Type B pancreatic cell (in vitro differentiated cells): ENCODE measurements around the gene USF1. TPM values are rescaled to one million over a fixed set of nuclear protein-coding genes. Genes with fewer than 3 reads are reported as not detected.

Experiments used
- DNase-seq: peaks from one replicate; pipeline ENCODE4 v3.0.0; 2021; ENCODE audit warnings: mixed read lengths; ENCODE audit not compliant: unreplicated experiment; ENCODE audit errors: extremely low spot score
- H3K27ac Mint-ChIP-seq: 2 replicates; pipeline ENCODE4 v1.8.0; 2021; ENCODE audit warnings: mild to moderate bottlenecking, mixed read lengths
- H3K27me3 Mint-ChIP-seq: 2 replicates; pipeline ENCODE4 v1.8.0; 2021; ENCODE audit warnings: mixed read lengths
- H3K36me3 Mint-ChIP-seq: 2 replicates; pipeline ENCODE4 v1.8.0; 2021; ENCODE audit warnings: mixed read lengths
- H3K4me1 Mint-ChIP-seq: one replicate; pipeline ENCODE4 v1.8.0; 2021; ENCODE audit warnings: mixed read lengths; ENCODE audit not compliant: unreplicated experiment
- H3K4me3 Mint-ChIP-seq: 2 replicates; pipeline ENCODE4 v1.8.0; 2021; ENCODE audit warnings: mild to moderate bottlenecking, mixed read lengths
- H3K9me3 Mint-ChIP-seq: 2 replicates; pipeline ENCODE4 v1.8.0; 2021; ENCODE audit warnings: mixed read lengths
- total RNA-seq: library from RNA; stranded (reverse); gene quantifications from 2 replicates; pipeline ENCODE4 v1.2.1, GENCODE V29; 2021; ENCODE audit warnings: low replicate concordance
- TF ChIP-seq, protein P1 (sequence below): fragments of 200-600 bp; sonication (generic); conservative IDR thresholded peaks from 2 replicates; pipeline ENCODE4 v1.5.0; 2021; ENCODE audit warnings: antibody characterized with exemption, mild to moderate bottlenecking

The USF1 gene
- total RNA-seq, 1 donor from 2014 or later, result 79.1 TPM

DNA sequence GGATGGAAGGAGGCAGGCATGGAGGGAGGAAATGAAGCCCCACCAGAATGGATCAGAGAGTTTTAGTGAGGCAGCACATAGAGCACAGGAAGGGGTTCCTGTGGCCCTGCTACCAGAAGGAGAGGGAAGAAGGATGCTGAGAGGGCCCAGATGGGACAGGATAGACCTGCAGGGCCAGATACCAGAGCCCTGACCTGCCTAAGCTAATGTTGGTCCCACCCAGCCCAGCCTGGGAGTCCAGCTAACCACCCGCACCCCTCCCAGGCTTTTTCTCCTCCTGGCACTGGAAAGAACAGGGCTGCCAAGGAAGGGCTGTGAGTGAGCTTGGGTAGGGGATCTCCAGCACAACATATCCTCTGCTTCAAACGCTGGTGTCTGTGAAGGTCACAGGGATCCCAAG lies 36.7 kb upstream of the USF1 start:
- DNase-seq, result no peak
- Mint-ChIP-seq H3K27ac (peak overlapping the region; percentile 97), H3K9me3 (no peaks in the 10 kb centered on the region), H3K4me1 (peaks cover 25% of the 10 kb centered on the region), H3K4me3 (peak overlapping the region; percentile 88), H3K36me3 (peaks cover 15% of the 10 kb centered on the region), H3K27me3 (no peaks in the 10 kb centered on the region)
- TF ChIP-seq, protein P1, sequence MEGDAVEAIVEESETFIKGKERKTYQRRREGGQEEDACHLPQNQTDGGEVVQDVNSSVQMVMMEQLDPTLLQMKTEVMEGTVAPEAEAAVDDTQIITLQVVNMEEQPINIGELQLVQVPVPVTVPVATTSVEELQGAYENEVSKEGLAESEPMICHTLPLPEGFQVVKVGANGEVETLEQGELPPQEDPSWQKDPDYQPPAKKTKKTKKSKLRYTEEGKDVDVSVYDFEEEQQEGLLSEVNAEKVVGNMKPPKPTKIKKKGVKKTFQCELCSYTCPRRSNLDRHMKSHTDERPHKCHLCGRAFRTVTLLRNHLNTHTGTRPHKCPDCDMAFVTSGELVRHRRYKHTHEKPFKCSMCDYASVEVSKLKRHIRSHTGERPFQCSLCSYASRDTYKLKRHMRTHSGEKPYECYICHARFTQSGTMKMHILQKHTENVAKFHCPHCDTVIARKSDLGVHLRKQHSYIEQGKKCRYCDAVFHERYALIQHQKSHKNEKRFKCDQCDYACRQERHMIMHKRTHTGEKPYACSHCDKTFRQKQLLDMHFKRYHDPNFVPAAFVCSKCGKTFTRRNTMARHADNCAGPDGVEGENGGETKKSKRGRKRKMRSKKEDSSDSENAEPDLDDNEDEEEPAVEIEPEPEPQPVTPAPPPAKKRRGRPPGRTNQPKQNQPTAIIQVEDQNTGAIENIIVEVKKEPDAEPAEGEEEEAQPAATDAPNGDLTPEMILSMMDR, result no peak

DNA sequence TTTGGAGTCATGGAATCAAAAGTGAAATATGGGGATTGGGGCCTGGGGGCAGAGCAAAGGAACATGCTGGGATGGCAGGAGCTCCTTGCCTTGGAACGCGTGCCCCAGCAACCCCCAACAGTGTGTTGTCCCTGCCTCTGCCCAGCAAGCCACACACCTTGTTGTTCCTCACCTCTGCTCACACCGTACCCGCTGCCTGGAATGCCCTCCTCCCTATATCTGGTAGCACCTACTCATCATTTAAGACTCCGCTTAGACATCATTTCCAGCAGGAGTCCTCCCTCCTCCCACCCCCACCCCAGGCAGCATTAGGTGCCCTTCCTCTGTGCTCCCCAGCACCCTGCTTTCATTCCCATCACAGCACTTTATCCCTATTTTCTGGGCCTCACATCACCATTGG lies 35.7 kb upstream of the USF1 start:
- Mint-ChIP-seq H3K27ac (peak overlapping the region; percentile 97), H3K4me3 (peak overlapping the region; percentile 82), H3K9me3 (no peaks in the 10 kb centered on the region), H3K27me3 (no peaks in the 10 kb centered on the region), H3K36me3 (peaks cover 15% of the 10 kb centered on the region), H3K4me1 (peaks cover 25% of the 10 kb centered on the region)
- DNase-seq, result no peak
- TF ChIP-seq, protein P1, result no peak

DNA sequence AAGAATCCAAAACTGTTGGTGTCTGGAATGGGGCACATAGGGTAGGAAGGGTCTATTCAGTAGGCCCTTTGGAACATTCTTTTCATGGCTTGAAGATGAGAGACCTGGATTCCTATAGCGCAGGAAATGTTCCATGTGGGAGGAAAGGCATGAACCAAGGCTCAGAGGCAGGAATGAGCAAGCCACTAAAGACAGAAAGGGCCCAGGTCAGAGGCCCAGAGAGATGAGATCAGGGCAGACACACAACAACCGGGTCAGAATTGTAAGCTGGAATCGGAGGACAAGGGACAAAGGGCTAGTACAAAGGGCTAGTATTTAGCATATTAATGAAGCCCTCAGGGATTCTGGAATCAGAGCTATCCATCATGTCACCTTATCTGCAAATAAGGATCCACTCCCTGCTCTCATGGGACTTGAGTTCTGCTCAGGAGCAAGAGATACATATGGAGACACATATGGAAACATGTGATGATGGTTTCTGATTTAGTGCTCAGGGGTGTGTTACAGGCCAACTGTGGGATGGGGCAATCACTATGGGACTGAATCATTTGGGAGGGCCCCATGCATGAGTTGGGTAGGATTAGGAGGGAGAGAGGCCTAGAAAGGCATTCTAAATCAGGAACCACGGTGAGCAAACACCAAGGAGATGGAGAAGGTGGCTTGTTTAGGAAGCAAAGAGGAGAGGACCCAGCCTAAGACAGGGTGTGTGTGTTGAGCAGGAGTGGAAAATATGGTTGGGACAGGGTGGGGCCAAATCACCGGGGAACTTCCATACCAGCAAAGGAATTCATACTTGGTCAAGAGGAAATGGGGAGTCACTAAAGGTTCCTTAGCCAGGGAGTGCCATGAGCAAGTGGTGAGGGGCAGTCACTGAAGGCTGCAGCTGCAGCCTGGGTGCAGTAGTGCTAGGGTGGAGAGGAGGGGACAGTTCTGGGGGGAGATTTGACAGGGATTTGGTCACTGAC lies 34.9 kb upstream of the USF1 start:
- H3K27ac Mint-ChIP-seq, result peak overlapping the region; percentile 97
- no peaks in the 10 kb centered on the region for H3K27me3 Mint-ChIP-seq
- H3K4me3 Mint-ChIP-seq, result peak overlapping the region; percentile 82

DNA sequence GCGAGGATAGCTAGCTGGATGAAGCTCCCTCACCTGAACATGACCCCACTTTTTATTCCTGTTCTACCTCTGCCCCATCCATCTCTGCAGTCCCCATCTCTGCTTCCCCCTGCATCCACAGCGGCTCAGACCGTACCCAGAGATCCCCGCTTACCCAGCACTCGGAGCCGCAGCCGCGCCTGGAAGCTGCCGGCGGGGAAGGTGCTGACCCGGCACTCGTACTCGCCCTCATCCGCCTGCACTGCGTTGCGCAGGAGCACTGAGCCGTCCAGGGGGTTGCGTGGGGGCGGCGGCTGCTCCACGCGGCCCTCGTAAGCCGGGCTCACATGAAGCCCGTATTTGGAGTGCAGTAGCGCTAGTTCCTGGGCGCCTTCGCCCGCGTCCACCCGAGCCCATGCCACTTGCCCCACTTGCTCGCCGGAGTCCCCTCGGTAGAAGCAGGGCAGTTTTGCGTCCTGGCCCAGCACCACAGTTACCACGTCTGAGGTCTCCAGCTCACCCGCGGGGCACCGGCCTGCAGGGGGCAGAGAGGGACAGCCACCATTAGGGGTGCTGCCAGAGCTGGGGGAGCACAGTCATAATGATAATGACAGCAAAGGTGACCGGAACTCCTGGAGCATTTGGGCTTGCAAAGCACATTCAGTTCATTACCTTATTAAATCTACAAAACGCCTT lies 33.8 kb upstream of the USF1 start:
- no peaks in the 10 kb centered on the region for H3K27me3 Mint-ChIP-seq
- H3K4me3 Mint-ChIP-seq, result peak overlapping the region; percentile 50
- peak overlapping the region; percentile 97 for H3K27ac Mint-ChIP-seq

More for the DNA sequence above, 34.9 kb upstream of the USF1 start:
- peaks cover 25% of the 10 kb centered on the region for H3K4me1 Mint-ChIP-seq
- H3K9me3 Mint-ChIP-seq, result no peaks in the 10 kb centered on the region
- peaks cover 15% of the 10 kb centered on the region for H3K36me3 Mint-ChIP-seq
- TF ChIP-seq, protein P1, result no peak
- no peak for DNase-seq

DNA sequence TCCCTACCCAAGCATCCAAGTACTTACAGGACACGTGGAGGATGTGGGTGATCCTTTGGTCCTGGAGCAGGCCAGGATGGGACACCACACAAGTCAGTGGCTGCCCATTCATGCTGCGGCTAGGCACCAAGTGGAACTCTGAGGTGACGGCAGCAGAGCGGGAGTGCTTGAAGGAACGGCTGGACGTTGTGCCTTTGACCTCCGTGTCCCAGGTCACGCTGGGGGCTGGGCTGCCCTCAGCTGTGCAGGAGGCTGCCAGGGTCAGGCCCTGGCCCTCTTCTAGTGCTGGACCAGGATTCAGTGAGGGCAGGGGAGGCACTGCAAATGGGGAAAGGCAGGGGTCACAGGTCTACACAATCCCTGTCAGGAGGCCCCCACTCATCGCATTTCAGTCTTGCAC lies 31.6 kb upstream of the USF1 start:
- no peak for DNase-seq
- peaks cover 15% of the 10 kb centered on the region for H3K36me3 Mint-ChIP-seq
- H3K4me1 Mint-ChIP-seq, result peaks cover 11% of the 10 kb centered on the region
- no peaks in the 10 kb centered on the region for H3K27me3 Mint-ChIP-seq
- no peaks in the 10 kb centered on the region for H3K9me3 Mint-ChIP-seq
- H3K4me3 Mint-ChIP-seq, result no peak overlapping the region
- H3K27ac Mint-ChIP-seq, result no peak overlapping the region
- TF ChIP-seq, protein P1, result no peak

More for the DNA sequence above, 33.8 kb upstream of the USF1 start:
- no peaks in the 10 kb centered on the region for H3K9me3 Mint-ChIP-seq
- TF ChIP-seq, protein P1, result no peak
- H3K36me3 Mint-ChIP-seq, result peaks cover 15% of the 10 kb centered on the region
- peaks cover 25% of the 10 kb centered on the region for H3K4me1 Mint-ChIP-seq
- no peak for DNase-seq
